ENCODE measurements around the gene C3orf18.

GRCh38 chr3:50524746-50525145 lies 42.8 kb downstream of the C3orf18 start:
- no peak for TF ChIP-seq CTCF (conservative IDR thresholded peaks at IDR 0.05; ENCODE audit: low read depth in 2 of 2)
- no peak for TF ChIP-seq EZH2 (IDR thresholded peaks at IDR 0.05; ENCODE audit: low read depth, unreplicated experiment)
- no peak for TF ChIP-seq POLR2AphosphoS5 (IDR thresholded peaks at IDR 0.05; ENCODE audit: low read depth)
- TF ChIP-seq CREB1 (CRISPR knock-in tag; IDR thresholded peaks at IDR 0.05; ENCODE audit: low read depth): no peak
- no peak for TF ChIP-seq ZNF114 (CRISPR knock-in tag; IDR thresholded peaks at IDR 0.05)
- TF ChIP-seq REST (IDR thresholded peaks at IDR 0.05; ENCODE audit: unreplicated experiment): no peak
- no peak for TF ChIP-seq JUNB (IDR thresholded peaks at IDR 0.05; ENCODE audit: unreplicated experiment)
- TF ChIP-seq, protein P1, sequence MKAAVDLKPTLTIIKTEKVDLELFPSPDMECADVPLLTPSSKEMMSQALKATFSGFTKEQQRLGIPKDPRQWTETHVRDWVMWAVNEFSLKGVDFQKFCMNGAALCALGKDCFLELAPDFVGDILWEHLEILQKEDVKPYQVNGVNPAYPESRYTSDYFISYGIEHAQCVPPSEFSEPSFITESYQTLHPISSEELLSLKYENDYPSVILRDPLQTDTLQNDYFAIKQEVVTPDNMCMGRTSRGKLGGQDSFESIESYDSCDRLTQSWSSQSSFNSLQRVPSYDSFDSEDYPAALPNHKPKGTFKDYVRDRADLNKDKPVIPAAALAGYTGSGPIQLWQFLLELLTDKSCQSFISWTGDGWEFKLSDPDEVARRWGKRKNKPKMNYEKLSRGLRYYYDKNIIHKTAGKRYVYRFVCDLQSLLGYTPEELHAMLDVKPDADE (IDR thresholded peaks at IDR 0.05): no peak
- TF ChIP-seq EZH2phosphoT487 (IDR thresholded peaks at IDR 0.05; ENCODE audit: unreplicated experiment): no peak
- TF ChIP-seq, protein P2, sequence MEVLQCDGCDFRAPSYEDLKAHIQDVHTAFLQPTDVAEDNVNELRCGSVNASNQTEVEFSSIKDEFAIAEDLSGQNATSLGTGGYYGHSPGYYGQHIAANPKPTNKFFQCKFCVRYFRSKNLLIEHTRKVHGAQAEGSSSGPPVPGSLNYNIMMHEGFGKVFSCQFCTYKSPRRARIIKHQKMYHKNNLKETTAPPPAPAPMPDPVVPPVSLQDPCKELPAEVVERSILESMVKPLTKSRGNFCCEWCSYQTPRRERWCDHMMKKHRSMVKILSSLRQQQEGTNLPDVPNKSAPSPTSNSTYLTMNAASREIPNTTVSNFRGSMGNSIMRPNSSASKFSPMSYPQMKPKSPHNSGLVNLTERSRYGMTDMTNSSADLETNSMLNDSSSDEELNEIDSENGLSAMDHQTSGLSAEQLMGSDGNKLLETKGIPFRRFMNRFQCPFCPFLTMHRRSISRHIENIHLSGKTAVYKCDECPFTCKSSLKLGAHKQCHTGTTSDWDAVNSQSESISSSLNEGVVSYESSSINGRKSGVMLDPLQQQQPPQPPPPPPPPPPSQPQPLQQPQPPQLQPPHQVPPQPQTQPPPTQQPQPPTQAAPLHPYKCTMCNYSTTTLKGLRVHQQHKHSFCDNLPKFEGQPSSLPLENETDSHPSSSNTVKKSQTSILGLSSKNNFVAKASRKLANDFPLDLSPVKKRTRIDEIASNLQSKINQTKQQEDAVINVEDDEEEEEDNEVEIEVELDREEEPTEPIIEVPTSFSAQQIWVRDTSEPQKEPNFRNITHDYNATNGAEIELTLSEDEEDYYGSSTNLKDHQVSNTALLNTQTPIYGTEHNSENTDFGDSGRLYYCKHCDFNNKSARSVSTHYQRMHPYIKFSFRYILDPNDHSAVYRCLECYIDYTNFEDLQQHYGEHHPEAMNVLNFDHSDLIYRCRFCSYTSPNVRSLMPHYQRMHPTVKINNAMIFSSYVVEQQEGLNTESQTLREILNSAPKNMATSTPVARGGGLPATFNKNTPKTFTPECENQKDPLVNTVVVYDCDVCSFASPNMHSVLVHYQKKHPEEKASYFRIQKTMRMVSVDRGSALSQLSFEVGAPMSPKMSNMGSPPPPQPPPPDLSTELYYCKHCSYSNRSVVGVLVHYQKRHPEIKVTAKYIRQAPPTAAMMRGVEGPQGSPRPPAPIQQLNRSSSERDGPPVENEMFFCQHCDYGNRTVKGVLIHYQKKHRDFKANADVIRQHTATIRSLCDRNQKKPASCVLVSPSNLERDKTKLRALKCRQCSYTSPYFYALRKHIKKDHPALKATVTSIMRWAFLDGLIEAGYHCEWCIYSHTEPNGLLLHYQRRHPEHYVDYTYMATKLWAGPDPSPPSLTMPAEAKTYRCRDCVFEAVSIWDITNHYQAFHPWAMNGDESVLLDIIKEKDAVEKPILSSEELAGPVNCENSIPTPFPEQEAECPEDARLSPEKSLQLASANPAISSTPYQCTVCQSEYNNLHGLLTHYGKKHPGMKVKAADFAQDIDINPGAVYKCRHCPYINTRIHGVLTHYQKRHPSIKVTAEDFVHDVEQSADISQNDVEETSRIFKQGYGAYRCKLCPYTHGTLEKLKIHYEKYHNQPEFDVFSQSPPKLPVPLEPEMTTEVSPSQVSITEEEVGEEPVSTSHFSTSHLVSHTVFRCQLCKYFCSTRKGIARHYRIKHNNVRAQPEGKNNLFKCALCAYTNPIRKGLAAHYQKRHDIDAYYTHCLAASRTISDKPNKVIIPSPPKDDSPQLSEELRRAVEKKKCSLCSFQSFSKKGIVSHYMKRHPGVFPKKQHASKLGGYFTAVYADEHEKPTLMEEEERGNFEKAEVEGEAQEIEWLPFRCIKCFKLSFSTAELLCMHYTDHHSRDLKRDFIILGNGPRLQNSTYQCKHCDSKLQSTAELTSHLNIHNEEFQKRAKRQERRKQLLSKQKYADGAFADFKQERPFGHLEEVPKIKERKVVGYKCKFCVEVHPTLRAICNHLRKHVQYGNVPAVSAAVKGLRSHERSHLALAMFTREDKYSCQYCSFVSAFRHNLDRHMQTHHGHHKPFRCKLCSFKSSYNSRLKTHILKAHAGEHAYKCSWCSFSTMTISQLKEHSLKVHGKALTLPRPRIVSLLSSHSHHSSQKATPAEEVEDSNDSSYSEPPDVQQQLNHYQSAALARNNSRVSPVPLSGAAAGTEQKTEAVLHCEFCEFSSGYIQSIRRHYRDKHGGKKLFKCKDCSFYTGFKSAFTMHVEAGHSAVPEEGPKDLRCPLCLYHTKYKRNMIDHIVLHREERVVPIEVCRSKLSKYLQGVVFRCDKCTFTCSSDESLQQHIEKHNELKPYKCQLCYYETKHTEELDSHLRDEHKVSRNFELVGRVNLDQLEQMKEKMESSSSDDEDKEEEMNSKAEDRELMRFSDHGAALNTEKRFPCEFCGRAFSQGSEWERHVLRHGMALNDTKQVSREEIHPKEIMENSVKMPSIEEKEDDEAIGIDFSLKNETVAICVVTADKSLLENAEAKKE (CRISPR knock-in tag; IDR thresholded peaks at IDR 0.05): no peak

Measured in GM23338 (cell line).